HG03432 (cell line): ENCODE results near the gene CDH5.

ENCODE experiments used
- ATAC-seq: cut with Tn5 transposase; IDR thresholded peaks from one replicate; pipeline ENCODE4 v1.9.1; 2021; ENCODE audit warnings: mild to moderate bottlenecking, moderate library complexity; ENCODE audit not compliant: unreplicated experiment

CDH5 gene

DNA sequence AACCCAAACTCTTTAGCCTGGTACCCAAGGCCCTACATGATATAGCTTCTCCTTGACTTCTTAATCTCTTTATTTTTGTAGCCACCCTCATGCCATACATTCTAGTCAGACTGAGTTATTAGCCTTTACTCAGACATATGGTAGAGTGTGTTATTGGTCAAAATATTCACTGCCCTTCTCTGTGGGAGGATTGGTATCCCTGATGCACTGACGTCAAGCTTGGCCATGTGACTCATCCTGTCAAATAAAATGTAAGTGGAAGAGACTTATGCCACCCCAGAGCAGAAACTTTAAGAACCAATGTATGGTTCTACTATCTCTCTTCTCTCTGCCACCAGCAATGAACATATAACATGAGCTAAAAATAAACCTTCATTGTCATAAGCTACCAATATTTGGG lies 48.4 kb downstream of the CDH5 start:
- ATAC-seq, result no peak

DNA sequence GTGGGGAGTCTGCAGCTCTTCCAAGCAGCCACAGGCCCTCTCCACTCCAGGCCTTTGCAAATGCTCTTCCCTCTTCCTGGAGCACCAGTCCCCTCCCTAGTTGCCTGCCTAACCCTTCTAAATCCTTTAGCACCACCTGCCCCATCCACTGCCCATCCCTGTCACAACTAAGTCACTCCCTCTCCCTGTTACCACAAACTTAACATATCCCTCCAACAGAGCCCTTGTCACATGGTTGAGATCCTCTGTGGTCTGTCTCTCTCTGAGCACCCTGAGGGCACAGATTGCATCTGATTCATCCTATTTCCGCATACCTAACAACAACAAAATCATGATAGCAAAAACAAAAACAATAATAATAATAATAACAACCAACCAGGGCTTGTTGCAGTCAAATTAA lies 49.6 kb downstream of the CDH5 start:
- no peak for ATAC-seq

DNA sequence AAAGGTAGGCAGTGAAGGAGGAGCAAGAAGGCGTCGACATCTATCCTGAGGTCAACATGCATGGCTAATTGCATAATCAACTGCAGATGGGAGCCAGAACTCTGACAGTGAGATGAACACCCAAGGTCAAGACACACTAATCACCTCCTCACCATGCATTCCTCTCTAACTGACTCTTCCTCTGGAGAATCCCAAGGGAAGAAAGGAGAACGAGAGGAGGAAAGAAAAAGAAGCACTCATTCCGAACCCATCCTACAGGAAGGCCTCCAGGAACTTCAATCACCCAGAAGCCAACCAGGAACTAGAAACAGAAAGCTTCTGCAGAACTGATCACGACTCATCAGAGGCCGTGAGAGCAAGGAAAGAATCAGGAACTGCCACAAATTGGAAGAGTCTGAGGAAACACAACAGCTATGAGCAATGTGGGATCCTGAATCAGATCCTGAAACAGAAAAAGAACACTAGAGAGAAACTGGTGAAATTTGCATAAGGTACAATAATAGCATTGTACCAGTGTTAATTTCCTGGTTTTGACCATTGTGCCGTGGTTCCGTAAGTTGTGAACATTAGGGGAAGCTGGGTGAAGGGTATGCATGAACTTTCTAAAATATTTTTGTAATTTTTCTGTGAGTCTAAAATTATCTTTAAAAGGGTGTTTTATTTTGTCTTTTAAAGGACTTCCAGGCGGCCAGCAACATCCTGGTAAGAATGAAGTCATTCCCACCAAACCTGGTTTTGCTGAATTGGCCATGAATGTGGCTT lies 50.6 kb downstream of the CDH5 start:
- no peak for ATAC-seq

DNA sequence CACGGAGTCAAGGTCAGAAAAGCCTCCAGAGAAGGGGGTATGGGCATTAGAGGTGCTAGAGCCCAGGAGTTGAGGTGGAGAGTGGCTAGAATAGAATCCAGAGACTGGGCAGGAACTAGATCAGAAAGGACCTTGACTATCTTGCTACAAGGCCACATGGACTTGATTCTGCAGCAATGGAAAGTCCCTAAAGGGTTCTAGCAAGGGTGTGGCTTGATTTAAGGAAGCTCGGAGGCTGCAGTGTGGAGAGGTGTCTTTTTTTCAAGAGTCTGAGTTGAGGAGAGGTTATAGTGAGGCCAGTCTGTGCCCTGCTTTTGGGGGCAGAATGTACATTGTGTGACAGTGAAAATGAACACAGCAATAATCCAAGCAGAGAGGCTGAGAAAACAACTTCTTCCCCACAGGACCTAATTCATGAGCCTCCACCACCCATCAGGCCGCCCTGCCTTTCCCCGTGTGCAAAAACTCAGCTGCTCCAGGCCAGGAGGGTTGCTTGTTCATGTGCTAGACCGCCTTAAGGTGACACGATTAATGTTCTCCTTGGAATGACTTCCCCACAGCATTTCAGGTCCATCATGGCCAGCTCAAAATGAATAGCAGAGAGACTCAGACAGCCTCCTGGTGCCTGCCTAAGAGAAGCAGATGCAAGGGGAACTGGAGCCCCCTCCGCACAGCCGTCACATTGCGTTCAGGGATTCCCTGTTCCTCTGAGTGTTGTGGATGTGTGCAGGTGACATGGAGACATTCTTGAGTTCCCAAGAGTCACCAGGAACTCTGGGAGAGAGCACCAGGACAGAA lies 51.9 kb downstream of the CDH5 start:
- no peak for ATAC-seq

DNA sequence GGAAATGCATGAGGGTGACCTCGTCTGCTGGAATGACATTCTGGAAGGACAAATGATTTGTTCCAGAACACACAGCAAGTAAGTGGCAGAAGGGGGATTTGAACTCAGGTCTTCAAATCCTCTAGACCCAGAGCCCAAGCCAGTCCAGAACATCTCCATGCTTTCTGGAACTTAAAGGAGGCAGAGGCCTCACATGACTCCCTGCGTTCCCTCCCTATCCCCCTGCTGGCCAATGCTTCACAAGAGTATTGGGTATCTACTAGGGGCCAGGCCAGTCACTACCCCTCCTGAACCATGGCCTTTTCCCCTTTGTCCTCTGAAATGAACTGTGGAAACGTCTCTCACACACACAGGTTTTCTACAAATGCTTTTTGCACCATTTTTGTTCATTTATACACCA lies 53.0 kb downstream of the CDH5 start:
- no peak for ATAC-seq

DNA sequence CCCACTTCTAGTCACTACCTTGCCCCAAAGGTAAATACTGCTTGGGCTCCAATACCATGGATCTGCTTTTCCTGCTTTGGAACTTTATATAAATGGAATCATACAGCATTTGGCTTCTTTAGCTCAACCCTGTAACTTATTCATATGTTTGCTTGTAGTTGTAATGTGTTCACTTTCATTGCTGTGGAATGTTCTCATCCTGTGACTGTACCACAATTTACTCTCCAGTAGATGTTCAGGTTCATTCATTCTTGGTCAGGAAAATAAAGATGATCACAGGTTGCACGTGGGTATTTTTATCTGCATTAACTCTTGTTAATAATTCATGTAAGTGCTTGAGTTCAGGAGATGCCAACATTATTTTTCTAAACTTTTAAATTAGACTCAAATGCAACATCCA lies 53.9 kb downstream of the CDH5 start:
- no peak for ATAC-seq

DNA sequence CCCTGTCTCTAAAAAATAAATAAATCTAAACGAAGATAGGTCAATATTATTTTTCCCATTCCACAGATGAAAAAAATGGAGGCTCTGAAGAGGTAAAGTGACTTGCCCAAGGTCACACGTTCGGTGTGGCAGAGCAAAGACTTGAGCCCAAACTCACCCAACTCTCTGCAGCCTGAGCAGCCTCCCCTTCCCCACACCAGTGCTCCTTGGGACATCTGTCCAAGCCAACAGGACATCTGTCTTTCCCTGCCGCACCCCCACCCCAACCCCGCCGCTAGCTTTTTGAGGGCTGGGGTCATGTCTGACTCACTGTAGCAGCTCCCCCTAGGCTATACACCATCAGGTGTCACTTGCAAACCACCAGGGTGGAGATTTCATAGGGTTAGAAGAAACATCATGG lies 55.4 kb downstream of the CDH5 start:
- no peak for ATAC-seq

DNA sequence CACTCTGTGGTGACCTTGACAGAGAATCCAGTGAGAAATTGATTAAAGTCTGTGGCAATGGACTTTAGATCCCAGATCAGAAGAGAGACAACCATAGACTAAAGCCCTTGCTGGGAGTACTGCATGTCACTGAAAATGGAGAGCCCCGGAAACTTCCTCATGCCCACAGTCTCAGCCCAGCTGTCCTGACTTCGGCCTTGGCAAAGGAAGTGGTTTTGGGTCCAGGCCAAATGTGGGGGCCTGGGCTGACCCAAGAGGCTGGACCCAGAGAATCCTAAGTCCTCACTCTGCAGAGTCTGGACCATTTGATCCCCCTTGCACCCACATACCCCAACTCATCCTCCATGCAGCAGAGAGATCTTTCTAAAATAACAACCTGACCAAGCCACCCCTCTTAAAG lies 55.9 kb downstream of the CDH5 start:
- no peak for ATAC-seq

DNA sequence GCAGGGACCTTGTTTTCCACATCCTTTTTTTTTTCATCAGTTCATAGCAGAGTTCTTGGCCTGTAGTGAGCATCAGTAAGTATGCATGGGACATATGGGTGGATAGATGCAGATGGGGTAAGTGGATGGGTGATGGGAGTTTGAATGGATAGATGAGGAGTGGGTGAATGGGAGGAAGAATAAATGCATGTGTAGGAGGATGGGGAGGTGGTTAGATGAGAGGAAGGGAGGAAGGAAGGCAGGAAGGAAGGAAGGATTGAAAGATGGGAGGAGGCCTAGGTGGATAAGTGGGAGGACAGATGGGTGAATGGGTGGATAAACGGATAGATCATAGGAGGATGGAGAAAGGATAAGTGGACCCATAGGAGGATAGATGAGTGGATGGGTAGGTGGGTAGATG lies 56.7 kb downstream of the CDH5 start:
- no peak for ATAC-seq

DNA sequence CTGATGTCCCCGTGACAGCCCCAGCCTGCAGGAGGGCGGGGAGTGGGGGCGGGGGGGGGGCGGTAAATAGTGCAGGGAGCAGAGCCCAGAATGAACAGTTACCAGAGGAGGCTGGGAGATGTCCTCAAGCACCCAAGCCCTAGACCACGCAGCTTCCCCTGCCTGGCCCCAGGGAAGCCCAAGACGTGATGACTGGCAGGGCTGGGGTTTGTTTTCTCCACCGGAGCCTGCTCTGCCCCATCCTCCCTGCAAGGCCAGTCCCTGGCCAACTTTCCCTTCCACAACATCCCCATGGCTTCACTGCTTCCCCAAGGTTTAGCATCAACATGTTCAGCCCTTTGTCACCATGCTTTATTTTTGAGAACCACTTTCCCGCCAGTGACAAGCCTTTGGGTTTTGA lies 59.2 kb downstream of the CDH5 start:
- ATAC-seq, result no peak

DNA sequence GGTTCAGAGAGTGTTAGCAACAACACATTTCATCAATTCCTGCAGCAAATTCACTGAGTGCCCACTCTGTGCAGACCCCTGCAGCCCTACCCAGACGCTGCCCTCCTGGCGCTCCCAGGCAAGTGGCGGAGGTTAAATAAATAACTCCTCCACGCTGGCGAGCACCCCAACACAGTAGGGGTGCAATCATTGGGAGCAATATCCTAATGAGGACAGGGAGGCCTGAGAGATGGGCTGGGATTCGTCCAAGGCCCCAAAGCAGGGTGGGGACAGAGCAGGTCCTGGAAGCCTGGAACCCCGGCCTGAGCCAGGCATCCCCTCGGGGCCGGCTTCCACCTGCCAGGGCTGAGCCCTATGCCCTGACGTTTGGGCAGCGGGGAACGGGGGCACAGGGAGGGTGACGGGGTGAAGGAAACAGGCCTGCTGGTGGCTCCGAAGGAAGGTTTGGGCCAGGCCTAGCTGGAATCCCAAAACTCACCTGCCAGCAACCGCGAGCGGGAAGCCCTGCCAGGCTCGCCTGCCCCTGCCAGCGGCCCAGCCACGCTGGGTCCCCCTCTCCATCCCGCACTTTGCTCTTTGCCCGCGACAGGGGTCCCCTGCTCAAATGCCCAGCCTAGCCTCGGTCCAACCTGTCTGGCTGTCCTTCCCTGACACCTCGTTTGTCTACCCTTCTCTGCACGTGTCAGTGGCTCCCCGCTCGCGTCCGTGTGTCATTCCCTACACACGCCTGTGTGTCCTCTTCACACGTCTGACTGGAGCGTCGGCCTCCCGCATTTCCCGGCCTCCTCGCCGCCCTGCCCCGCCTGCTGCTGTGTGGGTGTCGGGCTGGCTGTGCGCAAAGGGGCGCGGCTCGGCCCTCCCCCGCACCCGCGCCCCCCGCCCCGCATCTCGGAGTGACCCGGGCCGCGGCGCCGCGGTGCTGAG lies 59.9 kb downstream of the CDH5 start:
- no peak for ATAC-seq

DNA sequence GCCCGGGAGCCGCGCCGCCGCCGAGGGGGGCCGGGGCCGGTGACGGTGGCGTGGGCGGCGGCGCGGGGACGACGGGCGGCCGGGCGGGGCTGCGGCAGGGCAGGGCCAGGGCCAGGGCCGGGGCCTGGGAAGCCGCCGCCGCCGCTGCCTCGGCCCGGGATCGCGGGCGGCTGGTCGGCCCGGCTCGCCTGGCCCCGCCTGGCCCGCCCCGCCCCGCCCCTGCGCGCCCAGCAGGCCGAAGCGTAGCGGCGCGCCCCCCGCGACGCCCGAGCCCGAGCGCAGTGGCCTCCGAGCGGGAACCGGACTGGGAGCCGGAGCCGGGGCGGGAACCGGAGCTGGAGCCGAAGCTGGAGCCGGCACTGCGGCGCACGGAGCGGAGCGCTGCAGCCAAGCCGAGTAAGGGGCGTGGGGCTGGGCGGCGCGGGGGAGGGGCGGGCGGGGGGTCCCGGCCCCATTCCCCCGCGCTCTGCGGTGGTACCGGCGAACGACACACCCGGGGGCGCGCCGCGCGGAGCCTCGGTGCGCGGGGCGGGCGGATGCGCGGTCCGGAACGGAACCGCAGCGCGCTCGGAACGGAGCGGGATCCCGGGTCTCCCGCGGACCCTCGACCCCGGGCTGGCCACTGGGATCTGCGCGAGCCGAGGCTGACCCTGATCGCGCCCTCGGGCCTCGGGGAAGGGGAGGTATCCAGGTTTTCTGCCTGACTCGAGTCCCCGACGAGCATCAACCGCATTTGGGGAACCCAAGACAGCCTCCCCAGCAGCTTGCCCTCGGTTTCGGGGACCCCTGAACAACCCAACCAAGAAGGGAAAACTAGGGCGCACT lies 60.8 kb downstream of the CDH5 start, which contains the start of gene BEAN1:
Gene BEAN1 (plus strand): TSS at position 260 of the 825 bp plus-strand sequence. CDS start 10,382 bp downstream, outside the sequence.
- no peak for ATAC-seq

DNA sequence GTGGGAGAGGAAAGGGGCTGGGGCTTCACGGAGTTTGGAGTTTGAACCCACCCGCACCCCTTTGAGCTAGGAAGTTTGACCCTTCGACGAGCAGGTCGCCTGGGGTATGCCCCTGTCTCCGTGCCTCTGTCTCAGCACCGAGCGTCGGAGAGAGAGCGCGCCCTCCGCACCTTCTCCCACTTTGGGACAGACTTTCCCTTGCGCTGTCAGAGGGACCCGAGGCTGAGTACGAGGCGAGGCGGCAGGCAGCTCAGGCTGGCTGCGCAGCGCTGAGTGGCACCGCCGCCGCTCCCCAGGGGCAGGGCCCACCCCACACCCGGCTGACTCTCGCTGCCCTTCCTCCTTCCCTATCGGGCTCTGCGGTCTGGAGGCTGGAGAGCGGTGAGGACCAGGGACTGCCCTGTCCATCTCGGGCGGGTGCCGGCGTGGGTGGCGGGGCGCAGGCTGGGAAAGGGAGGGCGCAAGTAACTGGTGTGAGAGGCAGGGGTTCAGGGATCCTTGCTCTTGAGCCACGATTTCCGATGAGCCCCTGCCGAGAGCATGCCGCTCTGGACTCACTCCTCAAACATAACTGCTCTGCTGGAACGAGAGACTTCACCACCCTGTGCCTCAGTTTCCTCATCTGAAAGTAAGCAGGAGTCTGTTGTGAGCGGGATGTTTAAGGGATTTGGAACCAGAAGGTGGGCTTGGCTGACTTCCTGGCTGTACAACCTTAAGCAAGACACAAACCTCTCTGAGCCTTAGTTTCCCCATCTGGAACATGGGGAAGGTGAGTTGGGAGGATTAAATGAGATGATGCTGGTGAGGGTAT lies 61.6 kb downstream of the CDH5 start:
- ATAC-seq, result no peak

DNA sequence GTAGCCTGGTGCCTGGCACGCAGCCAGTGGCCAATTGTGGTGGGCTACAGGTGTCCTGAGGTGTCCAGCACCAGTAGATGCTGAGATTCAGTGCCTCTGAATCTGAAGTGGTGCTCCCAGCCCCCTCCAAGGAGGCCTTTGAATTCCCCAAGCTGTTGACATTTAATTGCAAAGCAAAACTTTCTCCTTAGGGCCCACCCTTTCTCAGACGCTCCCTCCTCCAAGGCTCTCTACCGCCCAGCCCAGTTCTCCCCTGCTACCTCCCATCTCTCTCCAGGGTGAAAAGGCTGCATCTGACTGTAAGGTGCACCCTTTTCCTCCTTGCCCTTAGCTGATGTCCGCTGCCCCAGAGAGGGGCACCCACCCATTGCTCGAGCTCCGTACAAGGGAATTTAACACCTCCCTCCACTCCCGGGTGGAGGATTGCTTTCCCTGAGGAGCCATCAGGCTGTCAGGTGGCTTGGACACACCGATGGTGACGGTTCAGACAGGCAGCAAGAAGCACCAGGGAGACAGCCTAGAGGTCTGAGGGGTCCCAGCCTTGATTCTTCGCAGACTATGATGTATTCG lies 62.3 kb downstream of the CDH5 start:
- no peak for ATAC-seq

DNA sequence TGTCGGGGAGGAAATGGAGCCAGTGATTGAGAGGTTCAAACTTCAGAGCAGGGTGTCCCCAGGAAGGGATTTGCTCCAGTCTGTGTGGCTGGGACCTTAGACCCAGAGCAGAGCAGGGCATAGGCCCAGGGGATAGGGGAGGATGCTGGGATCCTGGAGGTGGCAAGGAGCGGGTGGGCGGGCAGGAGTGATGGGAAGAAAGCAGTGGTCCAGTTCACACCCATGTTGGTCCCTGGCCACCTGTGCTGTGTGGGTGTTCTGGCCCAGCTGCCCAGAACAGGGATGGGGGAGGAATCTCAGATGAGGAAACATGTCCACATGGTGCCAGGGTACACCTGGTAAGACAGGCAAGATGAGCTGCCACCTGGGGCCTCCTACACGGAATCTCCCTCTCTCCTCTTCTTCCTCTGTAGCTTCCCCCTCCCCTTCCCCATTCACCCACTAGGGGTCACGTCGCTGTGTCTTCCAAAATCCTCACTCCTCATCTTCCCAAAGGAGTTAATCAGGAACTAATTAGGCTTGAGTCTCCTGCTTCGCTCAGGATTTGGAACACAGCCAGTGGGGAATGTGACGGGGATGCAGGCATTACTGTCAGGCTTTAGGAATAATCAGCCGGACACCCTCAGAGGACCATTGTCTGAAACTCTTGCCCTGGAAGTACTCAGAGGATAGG lies 62.9 kb downstream of the CDH5 start:
- ATAC-seq, result no peak

DNA sequence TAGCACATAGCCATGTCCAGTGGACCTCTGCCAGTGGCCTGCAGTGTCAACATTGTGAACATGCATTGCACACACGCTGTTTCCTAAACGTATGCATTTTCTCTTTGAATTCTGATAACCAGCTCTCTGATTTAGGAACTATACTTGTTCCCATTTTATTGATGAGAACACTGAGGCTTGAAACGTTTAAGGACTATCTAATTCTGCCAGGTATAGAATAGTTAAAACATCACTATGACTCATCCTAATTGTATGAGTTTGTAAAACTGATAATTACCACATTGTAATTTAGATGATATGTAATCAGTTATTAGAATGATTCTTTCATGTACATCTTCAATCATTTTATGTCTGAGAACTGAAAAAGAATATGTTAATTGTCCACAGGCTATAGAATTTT lies 63.7 kb downstream of the CDH5 start:
- ATAC-seq, result no peak

DNA sequence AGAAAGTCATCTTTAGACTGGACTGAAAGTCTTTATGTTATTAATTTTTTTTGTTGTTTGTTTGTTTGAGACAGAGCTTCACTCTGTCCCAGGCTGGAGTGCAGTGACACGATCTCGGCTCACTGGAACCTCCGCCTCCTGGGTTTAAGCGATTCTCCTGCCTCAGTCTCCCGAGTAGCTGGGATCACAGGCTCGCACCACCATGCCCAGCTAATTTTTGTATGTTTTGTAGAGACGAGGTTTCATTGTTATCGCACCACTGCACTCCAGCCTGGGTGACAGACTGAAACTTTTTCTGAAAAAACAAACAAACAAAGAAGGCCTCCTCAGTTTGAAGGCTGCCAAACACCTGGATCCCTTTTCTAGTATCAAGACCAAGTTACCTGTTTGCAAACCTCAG lies 65.3 kb downstream of the CDH5 start:
- ATAC-seq, result no peak

DNA sequence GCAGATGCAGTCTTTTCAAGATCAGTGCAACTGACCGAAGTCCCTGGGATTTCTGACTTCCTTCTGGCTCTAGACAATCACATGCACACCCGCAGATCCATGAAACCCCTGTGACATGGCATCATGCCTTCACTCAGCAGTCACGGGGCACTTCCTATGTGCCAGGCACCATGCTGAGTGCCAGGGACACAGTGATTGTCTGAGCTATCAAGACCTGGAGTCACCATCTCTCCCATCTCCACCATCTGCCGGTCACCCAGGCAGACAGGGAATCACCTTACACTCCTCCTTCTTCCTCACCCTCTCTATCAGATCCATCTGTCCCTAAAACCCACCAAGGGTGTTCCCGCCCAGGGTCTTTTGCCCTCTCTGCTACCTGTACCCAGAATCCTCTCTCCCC lies 65.9 kb downstream of the CDH5 start:
- ATAC-seq, result no peak
